ENCODE measurements around the gene VSIG2. TPM values are rescaled to one million over a fixed set of nuclear protein-coding genes. Genes with fewer than 3 reads are reported as not detected.

VSIG2 gene
- total and polyA plus RNA-seq, 10 of the 15 experiments (the other 5 are each of a cell fraction or from before 2014, with no cell fraction given) = 0.13 to 0.31 (median 0.15) TPM; not detected in 5

DNA sequence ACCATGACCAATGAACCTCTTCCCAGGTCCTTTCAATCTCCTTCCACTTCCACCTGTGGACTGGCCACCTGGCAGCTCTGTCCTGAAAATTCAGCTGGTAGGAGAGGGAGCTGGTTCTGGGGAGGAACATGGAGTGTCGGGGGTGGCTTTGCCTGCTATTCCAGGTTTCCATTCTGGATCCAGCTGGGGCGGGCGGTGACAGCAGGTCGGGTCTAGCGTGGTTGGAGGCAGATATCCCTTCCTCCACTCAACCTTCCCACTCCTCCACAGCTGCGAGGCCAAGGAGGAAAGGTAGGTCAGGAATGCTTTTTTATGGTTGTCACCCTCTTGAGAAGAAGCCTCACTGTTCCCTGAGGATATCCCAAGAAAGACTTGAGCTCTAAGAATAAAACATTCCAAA lies 9.0 kb downstream of the VSIG2 start:
- intact Hi-C loops (cut with micrococcal nuclease; ENCODE audit: unreplicated experiment) = no loop called here
- POLR2A ChIA-PET = interaction anchor here (0.6 to 1.1 kb wide), 2 partner anchors 18 to 27 kb away, joined by 3 to 5 read pairs; no protein-coding TSS in a partner anchor
- 55% methylated on average over 4 of the region's 6 CpGs for WGBS (ENCODE audit: insufficient coverage, insufficient replicate concordance, low lambda C conversion rate, missing lambda C conversion rate)

More for the DNA sequence above, 9.0 kb downstream of the VSIG2 start:
- Histone ChIP-seq H3K4me3 (no peak overlapping the region), H3K27me3 (replicated peaks in 1 of 2; ENCODE audit: control insufficient read depth in 2 of 2, insufficient read depth in 2 of 2, low read length in 1 of 2) (peaks cover 0 to 2% of the 10 kb centered on the region in 2 experiments; a peak in 1 of 4 replicates), H3K9me3 (replicated peaks; ENCODE audit: control insufficient read depth, insufficient read depth, low read length) (no peaks in the 10 kb centered on the region), H3K27ac (ENCODE audit: control insufficient read depth, insufficient read depth) (no peak overlapping the region), H3K4me2 (ENCODE audit: control insufficient read depth, insufficient read depth) (no peak overlapping the region), H3K36me3 (ENCODE audit: control insufficient read depth in 2 of 2, insufficient read depth in 2 of 2, low read length in 1 of 2) (no peaks in the 10 kb centered on the region), H3K79me2 (ENCODE audit: control insufficient read depth, insufficient read depth, low read length) (no peaks in the 10 kb centered on the region), H3K4me1 (ENCODE audit: control insufficient read depth, insufficient read depth, low read length) (peaks cover 14% of the 10 kb centered on the region), H3K9ac (ENCODE audit: control insufficient read depth, insufficient read depth, low read length) (no peak overlapping the region), H4K20me1 (ENCODE audit: control insufficient read depth, insufficient read depth) (no peaks in the 10 kb centered on the region), H2AFZ (ENCODE audit: control insufficient read depth, low read depth, low read length) (no peak overlapping the region)
- in situ Hi-C loops (cut with MboI) = no loop called here
- ChIA-PET CTCF (interaction anchor here (1.3 to 12.2 kb wide), 5 partner anchors 18 to 98 kb away, joined by 3 to 202 read pairs (median 7); partner anchors contain the start of genes ESAM, SIAE and SPA17), RAD21 (ENCODE audit: unreplicated experiment) (interaction anchor here (1.1 kb wide), 1 partner anchor 36 kb away, joined by 3 read pairs; no protein-coding TSS in a partner anchor), SMC1A (ENCODE audit: uncharacterized antibody, unreplicated experiment) (interaction anchor here (1.1 to 7.0 kb wide), 4 partner anchors 18 to 73 kb away, joined by 3 to 91 read pairs (median 20); partner anchors contain the start of gene ESAM)
- no peak for ATAC-seq
- DNase-seq (ENCODE audit: low read depth, low spot score) = no peak
- no peak for FAIRE-seq
- TF ChIP-seq, protein P1, sequence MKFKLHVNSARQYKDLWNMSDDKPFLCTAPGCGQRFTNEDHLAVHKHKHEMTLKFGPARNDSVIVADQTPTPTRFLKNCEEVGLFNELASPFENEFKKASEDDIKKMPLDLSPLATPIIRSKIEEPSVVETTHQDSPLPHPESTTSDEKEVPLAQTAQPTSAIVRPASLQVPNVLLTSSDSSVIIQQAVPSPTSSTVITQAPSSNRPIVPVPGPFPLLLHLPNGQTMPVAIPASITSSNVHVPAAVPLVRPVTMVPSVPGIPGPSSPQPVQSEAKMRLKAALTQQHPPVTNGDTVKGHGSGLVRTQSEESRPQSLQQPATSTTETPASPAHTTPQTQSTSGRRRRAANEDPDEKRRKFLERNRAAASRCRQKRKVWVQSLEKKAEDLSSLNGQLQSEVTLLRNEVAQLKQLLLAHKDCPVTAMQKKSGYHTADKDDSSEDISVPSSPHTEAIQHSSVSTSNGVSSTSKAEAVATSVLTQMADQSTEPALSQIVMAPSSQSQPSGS (IDR thresholded peaks at IDR 0.05; ENCODE audit: low read length) = no peak
- TF ChIP-seq NFYA (IDR thresholded peaks at IDR 0.05; ENCODE audit: borderline replicate concordance, low read depth, low read length) (no peak), NFIC (IDR thresholded peaks at IDR 0.05; ENCODE audit: low read depth, low read length) (no peak), SP1 (IDR thresholded peaks at IDR 0.05; ENCODE audit: low read depth, low read length) (no peak), POLR2AphosphoS2 (IDR thresholded peaks at IDR 0.05; ENCODE audit: low read depth, low read length) (no peak)
- TF ChIP-seq, protein P2, sequence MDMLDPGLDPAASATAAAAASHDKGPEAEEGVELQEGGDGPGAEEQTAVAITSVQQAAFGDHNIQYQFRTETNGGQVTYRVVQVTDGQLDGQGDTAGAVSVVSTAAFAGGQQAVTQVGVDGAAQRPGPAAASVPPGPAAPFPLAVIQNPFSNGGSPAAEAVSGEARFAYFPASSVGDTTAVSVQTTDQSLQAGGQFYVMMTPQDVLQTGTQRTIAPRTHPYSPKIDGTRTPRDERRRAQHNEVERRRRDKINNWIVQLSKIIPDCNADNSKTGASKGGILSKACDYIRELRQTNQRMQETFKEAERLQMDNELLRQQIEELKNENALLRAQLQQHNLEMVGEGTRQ (IDR thresholded peaks at IDR 0.05; ENCODE audit: borderline replicate concordance, low read depth, low read length) = no peak
- BruUV-seq (replicated peaks) = no TSS peak
